Lung (tissue), 12 donors: ENCODE results near the gene TMPRSS11D. TPM values are rescaled to one million over a fixed set of nuclear protein-coding genes. Genes with fewer than 3 reads are reported as not detected.

ENCODE experiments used
- ATAC-seq: fragments of 200-7000 bp; cut with Tn5 transposase; one replicate; pipeline ENCODE4 v1.9.1; 2020; ENCODE audit warnings: moderate number of reproducible peaks; ENCODE audit not compliant: insufficient read depth, low FRiP score
- DNase-seq, 3 donors: peaks; one replicate each; pipeline ENCODE4 v3.0.0-alpha.2; 2013 to 2017
- H3K27ac ChIP-seq, 2 donors: one replicate each; pipeline ENCODE4 v1.5.1; 2013; ENCODE audit warnings: mild to moderate bottlenecking in 2 of 2, moderate library complexity in 2 of 2, control low read depth in 1 of 2, inconsistent platforms in 1 of 2, low read depth in 1 of 2, low read length in 1 of 2
- H3K27me3 ChIP-seq, 3 donors: one replicate each; pipeline ENCODE4 v1.5.1; 2013; ENCODE audit warnings: low read length in 2 of 3; ENCODE audit not compliant: control insufficient read depth in 3 of 3, insufficient read depth in 3 of 3
- H3K36me3 ChIP-seq, 4 donors: one replicate each; pipeline ENCODE4 v1.5.1; 2013; ENCODE audit warnings: low read length in 4 of 4, mild to moderate bottlenecking in 1 of 4, moderate library complexity in 1 of 4; ENCODE audit not compliant: control insufficient read depth in 4 of 4, insufficient read depth in 4 of 4
- H3K4me1 ChIP-seq, 5 donors: one replicate each; pipeline ENCODE4 v1.5.1; 2013; ENCODE audit warnings: low read length in 5 of 5, mild to moderate bottlenecking in 2 of 5, moderate library complexity in 1 of 5; ENCODE audit not compliant: control insufficient read depth in 5 of 5, insufficient read depth in 5 of 5
- H3K4me3 ChIP-seq: one replicate; pipeline ENCODE4 v1.5.1; 2013; ENCODE audit warnings: mild to moderate bottlenecking, control low read depth, moderate library complexity
- H3K9ac ChIP-seq, 2 donors: one replicate each; pipeline ENCODE4 v1.5.1; 2013; ENCODE audit warnings: low read length in 2 of 2, control low read depth in 1 of 2; ENCODE audit not compliant: insufficient read depth in 1 of 2
- H3K9me3 ChIP-seq, 4 donors: one replicate each; pipeline ENCODE4 v1.5.1; 2013; ENCODE audit warnings: low read length in 3 of 4, mild to moderate bottlenecking in 1 of 4, moderate library complexity in 1 of 4; ENCODE audit not compliant: control insufficient read depth in 4 of 4, insufficient read depth in 3 of 4
- WGBS, 2 donors: extraction: QIAGEN DNeasy Blood & Tissue Kit; methylation state at CpG; one replicate each; pipeline ENCODE4 v1.1.7; 2013; 5-methylcytosine and 5-hydroxymethylcytosine counted together
- polyA plus RNA-seq, 2 donors: library from polyadenylated mRNA; stranded (reverse); fragments of 200-250 nt; gene quantifications; one replicate each; pipeline ENCODE4 v1.2.1, GENCODE V29; 2013
- total RNA-seq, 2 donors: library from RNA; depleted of rRNA in 1 of 2; stranded (reverse); fragments of >200 nt in 1 of 2; gene quantifications; one replicate each; pipeline ENCODE4 v1.2.1, GENCODE V29; 2014 to 2021
- TF ChIP-seq, protein P1 (sequence below): IDR thresholded peaks from 2 replicates; pipeline ENCODE4 v1.5.1; 2012; ENCODE audit warnings: mild to moderate bottlenecking; ENCODE audit errors: control extremely low read depth, extremely low read depth
- donor health status: control.
- donor health status: control.
- donor health status: Bipolar disorder and iron deficiency.
- donor health status: healthy.
- donor health status: DM: yes; HTN: yes; CAD: no.

The TMPRSS11D gene
- total and polyA plus RNA-seq, 4 donors: 0.04 to 0.09 TPM; not detected in 2

- TF ChIP-seq, protein P1, sequence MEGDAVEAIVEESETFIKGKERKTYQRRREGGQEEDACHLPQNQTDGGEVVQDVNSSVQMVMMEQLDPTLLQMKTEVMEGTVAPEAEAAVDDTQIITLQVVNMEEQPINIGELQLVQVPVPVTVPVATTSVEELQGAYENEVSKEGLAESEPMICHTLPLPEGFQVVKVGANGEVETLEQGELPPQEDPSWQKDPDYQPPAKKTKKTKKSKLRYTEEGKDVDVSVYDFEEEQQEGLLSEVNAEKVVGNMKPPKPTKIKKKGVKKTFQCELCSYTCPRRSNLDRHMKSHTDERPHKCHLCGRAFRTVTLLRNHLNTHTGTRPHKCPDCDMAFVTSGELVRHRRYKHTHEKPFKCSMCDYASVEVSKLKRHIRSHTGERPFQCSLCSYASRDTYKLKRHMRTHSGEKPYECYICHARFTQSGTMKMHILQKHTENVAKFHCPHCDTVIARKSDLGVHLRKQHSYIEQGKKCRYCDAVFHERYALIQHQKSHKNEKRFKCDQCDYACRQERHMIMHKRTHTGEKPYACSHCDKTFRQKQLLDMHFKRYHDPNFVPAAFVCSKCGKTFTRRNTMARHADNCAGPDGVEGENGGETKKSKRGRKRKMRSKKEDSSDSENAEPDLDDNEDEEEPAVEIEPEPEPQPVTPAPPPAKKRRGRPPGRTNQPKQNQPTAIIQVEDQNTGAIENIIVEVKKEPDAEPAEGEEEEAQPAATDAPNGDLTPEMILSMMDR: no peak
- Histone ChIP-seq H3K27me3 (no peaks in the 10 kb centered on the region), H3K9ac (no peak overlapping the region)
Observed at GRCh38 chr4:67790721-67791120, 93.1 kb downstream of the TMPRSS11D start.

DNA sequence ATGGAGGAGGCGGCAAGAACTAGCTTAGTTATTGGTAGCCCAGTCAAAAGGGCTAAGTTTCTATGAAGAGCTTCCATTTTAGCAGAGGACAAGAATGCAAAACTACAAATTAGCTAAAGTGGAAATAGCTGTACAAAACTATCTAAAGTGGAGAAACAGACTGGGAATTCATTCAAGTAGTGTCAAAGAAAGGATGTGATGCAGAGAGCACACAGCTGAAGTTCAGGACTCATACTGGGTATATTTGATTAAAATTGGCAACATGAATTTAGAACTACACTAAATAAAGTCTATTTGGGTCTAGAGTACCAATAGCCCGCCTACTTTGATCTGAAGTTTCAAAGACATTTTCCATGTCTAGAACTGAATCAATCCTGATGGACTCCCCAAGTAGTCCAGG, 96.5 kb downstream of the TMPRSS11D start:
- Histone ChIP-seq H3K9ac (no peak overlapping the region), H3K27ac (no peak overlapping the region), H3K36me3 (no peaks in the 10 kb centered on the region), H3K27me3 (no peaks in the 10 kb centered on the region), H3K9me3 (no peaks in the 10 kb centered on the region), H3K4me3 (no peak overlapping the region), H3K4me1 (peaks cover 0 to 4% (median 0%) of the 10 kb centered on the region in 5 donors)
- ATAC-seq: no peak
- TF ChIP-seq, protein P1: no peak
- DNase-seq: peak; percentile 16 to 87 (median 66)
- 91 to 96% methylated on average over 2 of the region's 2 CpGs for WGBS, 2 donors

More at GRCh38 chr4:67790721-67791120, 93.1 kb downstream of the TMPRSS11D start:
- no peak for ATAC-seq
- Histone ChIP-seq H3K36me3 (no peaks in the 10 kb centered on the region), H3K4me1 (no peaks in the 10 kb centered on the region), H3K4me3 (no peak overlapping the region), H3K9me3 (no peaks in the 10 kb centered on the region), H3K27ac (no peak overlapping the region)
- no peak for DNase-seq

DNA sequence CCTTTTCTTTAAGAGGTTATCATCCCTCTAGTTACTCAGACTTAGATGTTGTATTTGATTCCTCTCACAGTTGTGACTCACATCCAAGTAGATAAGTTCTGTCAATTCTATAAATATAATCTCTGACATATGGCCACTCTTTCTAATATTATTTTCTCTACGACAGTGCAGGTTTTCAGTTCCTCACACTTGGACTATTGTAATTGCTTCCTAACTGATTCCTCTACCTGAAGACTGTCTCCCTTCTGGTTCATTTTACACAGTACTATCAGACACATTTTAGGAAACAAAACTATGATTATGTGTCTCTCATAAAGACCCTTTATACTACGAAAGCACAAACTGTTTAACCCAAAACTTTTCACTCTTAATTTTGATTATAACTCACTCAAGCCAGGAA, 98.3 kb downstream of the TMPRSS11D start:
- H3K4me1 ChIP-seq: peaks cover 0 to 4% (median 0%) of the 10 kb centered on the region in 5 donors
- no peak for DNase-seq
- TF ChIP-seq, protein P1: no peak
- WGBS, 2 donors: 77 to 85% methylated on average over 2 of the region's 2 CpGs
- H3K9ac ChIP-seq: no peak overlapping the region
- ATAC-seq: no peak
- no peak overlapping the region for H3K27ac ChIP-seq
- no peaks in the 10 kb centered on the region for H3K27me3 ChIP-seq
- no peaks in the 10 kb centered on the region for H3K36me3 ChIP-seq
- no peaks in the 10 kb centered on the region for H3K9me3 ChIP-seq
- no peak overlapping the region for H3K4me3 ChIP-seq

GRCh38 chr4:67779631-67780030, 104.2 kb downstream of the TMPRSS11D start:
- Histone ChIP-seq H3K9me3 (no peaks in the 10 kb centered on the region), H3K36me3 (peaks cover 0 to 1% (median 0%) of the 10 kb centered on the region in 4 donors), H3K27ac (no peak overlapping the region), H3K4me3 (no peak overlapping the region), H3K27me3 (no peaks in the 10 kb centered on the region), H3K4me1 (peaks cover 0 to 13% (median 0%) of the 10 kb centered on the region in 5 donors), H3K9ac (no peak overlapping the region)
- WGBS, 2 donors: 74 to 91% methylated on average over 2 of the region's 2 CpGs
- no peak for DNase-seq
- ATAC-seq: no peak
- TF ChIP-seq, protein P1: no peak
